Measurements from ENCODE around the gene GGA1.
"Not testable (repeated sequence)": the region's sequence is repeated elsewhere in the genome, so short reads cannot be mapped to it uniquely, and the experiment has no call there.

The GGA1 gene

DNA sequence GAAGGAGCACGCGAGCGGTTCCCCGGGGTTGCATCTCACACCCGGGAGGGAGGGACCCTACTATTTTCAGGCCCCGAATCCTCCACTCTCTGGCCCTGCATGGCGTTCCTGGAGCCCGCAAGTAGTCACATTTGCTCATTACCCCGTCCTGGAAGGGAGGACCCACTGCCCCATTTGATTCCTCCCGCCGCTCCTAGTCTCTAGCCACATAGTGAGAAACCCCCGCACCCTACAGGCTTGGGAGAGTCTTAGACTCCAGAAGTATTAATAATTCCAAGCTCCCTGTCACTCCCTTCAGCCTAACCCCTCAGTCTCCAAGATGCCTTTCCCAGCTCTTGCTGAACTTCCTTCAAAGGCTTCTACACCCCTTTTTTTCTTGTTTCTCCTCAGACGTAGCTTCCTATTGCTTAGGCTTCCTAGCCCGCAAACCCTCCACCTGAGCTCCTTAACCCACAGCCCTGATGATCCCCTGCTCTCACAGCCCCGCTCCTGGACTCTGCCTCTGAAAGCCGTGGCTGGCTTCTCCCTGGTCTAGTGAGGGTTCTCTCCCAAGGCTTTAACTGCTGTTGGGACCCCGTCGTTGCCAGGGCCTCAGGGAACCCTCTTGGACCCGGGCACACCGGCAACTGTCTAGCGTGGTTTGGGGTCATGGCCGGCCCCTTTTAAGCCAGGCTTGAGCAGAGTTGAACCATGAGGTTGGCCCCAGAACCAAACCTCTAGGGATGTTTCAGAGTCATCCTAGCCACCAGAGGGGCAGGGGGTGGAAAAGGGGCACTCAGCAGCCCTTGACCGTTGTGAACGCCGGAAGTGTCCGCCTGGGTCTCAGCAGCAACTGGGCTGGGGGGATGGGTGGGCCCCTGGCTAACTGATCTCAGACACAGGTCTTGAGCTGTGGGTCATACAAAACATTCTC is 862 bp downstream of the GGA1 start:
- no peak for DNase-seq (ENCODE audit: low read depth in 2 of 2)

- DNase-seq (ENCODE audit: low read depth in 2 of 2): not testable (repeated sequence)
Observed at GRCh38 chr22:37610153-37610475, 1.5 kb downstream of the GGA1 start.

GRCh38 chr22:37610480-37611129 is 2.0 kb downstream of the GGA1 start:
- DNase-seq (ENCODE audit: low read depth in 2 of 2): no peak

- DNase-seq (ENCODE audit: low read depth in 2 of 2): no peak
Observed at GRCh38 chr22:37611207-37611606, 2.6 kb downstream of the GGA1 start.

DNA sequence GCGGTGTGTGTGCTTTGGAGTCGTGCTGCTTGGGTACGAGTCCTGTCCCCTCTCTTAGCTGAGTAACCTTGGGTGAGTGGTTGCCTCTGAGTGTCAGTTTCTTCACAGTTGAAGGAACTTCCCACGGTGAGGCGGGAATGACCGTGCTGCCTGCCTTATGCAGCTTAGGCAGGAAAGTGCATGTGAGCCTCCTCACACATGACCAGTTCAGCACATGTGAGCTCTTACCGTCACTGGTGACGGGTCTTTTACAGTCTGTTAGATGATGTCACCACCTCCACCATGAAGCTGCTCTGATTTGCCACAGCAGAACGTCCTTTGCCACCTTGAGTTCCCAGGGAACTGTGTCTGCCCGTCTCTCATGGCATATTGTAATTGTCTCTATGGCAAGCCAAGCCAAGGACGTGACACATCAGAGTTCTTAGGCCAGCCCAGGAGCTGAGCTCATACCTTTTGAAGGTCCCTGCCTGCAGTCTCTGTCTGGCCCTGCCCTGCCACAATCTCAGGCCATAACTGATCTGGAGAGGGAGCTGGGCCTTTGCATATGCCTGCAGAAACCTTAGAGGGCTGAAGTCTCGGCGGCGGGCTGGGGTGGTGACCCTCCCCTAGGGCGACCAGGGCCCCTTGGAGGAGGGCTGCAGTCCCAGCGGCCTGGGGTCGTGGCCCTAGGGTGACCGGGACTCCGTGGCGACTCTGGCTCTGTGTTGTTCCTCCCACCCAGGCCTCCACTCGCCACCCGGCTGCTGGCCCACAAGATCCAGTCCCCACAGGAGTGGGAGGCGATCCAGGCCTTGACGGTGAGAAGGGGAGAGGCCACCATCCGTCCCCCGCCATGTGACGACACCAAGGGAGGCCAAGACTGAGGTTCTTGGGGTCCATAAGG is 7.8 kb downstream of the GGA1 start:
- no peak for DNase-seq (ENCODE audit: low read depth in 2 of 2)

GRCh38 chr22:37617431-37617830 is 8.8 kb downstream of the GGA1 start:
- no peak for DNase-seq (ENCODE audit: low read depth in 2 of 2)

- DNase-seq (ENCODE audit: low read depth in 2 of 2): no peak
Observed at GRCh38 chr22:37618072-37618656, 9.5 kb downstream of the GGA1 start.

- no peak for DNase-seq (ENCODE audit: low read depth in 2 of 2)
Observed at GRCh38 chr22:37618674-37619073, 10.0 kb downstream of the GGA1 start.

GRCh38 chr22:37619991-37620390 is 11.4 kb downstream of the GGA1 start:
- no peak for DNase-seq (ENCODE audit: low read depth in 2 of 2)

GRCh38 chr22:37621352-37621860 is 12.8 kb downstream of the GGA1 start:
- DNase-seq (ENCODE audit: low read depth in 2 of 2): no peak

DNA sequence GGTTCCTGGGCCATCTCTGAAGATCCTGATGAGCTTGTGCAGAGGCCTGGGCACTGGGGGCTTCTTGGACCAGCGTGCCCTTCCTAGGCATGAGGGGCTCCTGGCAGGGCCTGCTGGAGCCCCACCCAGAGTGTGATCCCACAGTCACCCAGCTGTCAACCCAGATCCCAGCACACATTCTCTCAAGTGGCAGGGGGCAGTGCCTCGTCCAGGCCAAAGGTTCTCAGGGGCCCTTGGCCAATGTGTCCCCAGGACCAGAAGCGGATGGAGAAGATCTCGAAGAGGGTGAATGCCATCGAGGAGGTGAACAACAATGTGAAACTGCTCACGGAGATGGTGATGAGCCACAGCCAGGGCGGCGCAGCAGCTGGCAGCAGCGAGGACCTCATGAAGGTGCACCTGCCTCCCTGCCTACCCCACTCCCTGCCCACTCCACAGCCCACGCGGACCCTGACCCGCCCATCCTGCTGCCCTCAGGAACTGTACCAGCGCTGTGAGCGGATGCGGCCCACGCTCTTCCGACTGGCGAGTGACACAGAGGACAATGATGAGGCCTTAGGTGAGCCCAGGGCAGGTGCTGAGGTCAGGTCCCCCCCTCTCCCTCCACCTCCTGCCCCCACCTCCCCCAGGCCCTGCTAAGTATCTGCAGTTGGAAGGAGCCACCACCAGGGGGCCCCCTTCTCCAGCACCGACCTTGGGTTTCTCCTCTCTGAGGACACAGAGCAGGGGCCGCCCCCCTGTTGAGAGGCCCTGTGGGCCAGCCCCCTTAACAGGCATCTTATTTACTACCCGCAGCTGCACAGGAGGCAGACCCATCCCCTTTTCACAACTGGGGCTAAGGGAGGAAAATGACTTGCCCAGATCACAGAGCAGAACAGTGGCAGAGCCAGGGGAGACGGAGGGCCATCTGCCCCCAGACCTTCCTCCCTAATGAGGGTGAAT is 14.7 kb downstream of the GGA1 start:
- no peak for DNase-seq (ENCODE audit: low read depth in 2 of 2)

- no peak for DNase-seq (ENCODE audit: low read depth in 2 of 2)
Observed at GRCh38 chr22:37624017-37624365, 15.4 kb downstream of the GGA1 start.

DNA sequence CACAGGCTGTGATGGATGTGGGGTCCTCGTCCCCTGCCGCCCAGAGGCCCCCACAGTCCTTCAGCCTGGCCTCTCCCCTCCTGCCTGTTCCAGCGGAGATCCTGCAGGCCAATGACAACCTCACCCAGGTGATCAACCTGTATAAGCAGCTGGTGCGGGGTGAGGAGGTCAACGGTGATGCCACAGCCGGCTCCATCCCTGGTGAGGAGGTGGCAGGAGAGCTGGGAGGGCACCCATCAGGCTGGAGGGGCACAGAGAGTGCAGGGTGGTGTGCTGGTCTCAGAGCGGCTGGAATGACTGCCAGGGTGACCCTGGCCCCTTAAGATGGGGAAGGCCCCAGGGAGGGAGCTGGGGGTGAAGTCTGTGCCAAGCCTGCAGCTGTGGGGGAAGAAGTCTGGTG is 16.2 kb downstream of the GGA1 start:
- no peak for DNase-seq (ENCODE audit: low read depth in 2 of 2)

- DNase-seq (ENCODE audit: low read depth in 2 of 2): no peak
Observed at GRCh38 chr22:37625737-37626136, 17.1 kb downstream of the GGA1 start.

DNA sequence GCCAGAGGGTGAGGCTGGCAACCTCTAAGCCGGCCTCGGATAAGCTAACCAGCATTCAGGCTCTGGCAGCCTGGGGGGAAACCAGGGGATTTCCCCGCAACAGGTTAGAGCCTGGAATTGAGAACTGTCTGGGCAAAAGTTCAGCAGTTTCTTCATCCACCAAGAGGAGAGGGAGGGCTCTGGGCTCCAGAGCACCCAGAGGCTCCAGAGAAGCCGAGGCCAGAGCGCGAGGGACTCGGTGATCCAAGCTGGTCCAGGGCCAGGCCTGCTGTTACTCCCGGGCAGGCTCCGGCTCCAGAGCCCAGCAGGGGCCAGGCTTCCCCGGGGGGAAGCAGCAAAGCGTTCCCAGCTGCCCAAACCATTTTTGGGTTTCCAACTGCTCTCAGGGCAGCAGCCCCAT is 17.5 kb downstream of the GGA1 start:
- no peak for DNase-seq (ENCODE audit: low read depth in 2 of 2)

DNA sequence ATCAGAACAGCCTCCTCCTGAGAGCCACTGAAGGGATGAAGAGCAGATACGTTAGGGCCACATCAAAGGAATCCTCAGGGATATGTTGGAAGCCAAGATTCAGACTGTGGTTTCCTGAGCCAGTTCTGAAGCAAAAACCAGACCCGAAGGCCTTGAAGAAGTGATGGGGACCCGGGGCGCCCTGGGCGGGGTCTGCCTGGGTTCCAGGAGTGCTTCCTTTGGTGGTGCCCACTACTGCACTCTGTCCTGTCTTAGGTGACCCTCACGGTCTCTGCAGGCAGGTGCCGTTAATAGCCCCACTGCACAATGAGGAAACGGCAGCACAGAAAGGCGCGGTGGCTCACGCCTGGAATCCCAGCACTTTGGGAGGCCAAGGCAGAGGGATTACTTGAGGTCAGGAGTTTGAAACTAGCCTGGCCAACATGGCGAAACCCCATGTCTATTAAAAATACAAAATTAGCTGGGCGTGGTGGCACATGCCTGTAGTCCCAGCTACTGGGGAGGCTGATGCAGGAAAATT is 18.0 kb downstream of the GGA1 start:
- no peak for DNase-seq (ENCODE audit: low read depth in 2 of 2)

GRCh38 chr22:37627121-37627520 is 18.5 kb downstream of the GGA1 start:
- DNase-seq (ENCODE audit: low read depth in 2 of 2): no peak

DNA sequence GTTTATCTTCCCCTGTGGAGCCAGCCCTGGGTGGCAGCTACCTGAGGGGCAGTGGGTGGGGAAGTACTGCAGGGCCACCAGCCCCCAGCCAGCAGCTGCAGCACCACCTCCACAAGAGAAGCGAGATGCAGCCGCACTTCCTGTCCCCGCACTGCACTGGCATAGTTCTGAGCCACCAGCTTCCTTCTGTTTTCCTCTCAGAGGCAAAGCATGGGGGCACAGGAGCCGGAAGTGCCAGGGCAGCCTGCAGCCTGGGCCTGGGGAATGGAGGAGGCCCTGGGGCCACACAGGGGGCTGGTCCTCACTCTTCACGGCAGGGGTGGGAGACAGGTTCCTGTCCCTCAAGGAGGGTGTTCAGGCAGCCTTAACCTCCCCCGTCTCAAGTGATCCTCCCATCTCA is 18.9 kb downstream of the GGA1 start:
- DNase-seq (ENCODE audit: low read depth in 2 of 2): no peak

- no peak for DNase-seq (ENCODE audit: low read depth in 2 of 2)
Observed at GRCh38 chr22:37628830-37629229, 20.2 kb downstream of the GGA1 start.

DNA sequence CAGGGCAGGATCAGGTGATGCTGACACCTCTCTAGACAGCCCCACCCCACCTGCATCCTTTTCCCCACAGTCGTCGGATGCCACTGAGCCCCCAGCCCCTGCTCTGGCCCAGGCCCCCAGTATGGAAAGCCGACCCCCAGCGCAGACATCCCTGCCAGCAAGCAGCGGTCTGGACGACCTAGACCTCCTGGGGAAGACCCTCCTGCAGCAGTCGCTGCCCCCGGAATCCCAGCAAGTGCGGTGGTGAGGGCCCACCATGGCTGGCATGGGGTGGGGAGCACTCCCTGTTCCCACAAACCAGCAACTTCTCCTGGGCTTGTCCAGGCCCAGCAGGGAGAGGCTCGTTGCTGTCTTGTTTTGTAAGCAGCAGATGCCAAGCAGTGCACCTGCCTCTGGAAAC is 21.3 kb downstream of the GGA1 start:
- no peak for DNase-seq (ENCODE audit: low read depth in 2 of 2)
